HTERT RPE-1 (cell line): ENCODE measurements around the gene MYLK.

Experiments used
- in situ Hi-C: fragments of 300-500 bp; cut with MboI; formaldehyde crosslinking; loops from 4 replicates; pipeline ENCODE4 v1.14.3; 2020; ENCODE audit warnings: low sequenced_read_pairs

MYLK gene

DNA sequence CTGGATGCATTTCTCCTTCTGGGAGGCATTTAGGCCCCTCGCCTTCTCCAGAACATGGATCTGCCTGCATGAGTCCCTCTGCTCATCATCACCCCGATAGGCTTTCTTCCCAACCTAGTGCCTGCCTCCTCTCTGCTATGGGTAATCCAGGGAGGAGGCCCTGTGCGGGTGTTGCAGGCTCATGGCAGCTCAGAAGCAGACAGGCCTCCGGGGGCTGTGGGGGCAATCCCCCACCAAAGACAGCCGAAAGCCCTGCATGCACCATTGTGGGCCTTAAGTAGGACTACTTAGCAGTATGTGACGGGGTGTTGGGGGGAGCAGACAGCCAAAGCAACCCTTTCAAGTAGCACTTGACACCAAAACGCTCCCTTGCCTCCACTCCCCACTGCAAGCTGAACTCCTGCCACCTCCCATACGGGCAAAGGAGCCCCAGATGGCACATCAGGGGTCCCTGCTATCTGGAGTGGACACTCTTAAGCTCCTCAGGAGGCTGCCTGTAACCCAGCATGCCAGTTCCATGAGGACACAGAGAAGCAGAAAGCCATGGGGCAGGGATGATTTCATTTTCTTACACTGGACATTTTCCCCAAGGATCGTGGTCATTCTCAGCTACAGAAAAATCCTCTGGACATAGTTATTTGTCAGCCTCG, 200.5 kb downstream of the MYLK start:
- in situ Hi-C loops = no loop called here

DNA sequence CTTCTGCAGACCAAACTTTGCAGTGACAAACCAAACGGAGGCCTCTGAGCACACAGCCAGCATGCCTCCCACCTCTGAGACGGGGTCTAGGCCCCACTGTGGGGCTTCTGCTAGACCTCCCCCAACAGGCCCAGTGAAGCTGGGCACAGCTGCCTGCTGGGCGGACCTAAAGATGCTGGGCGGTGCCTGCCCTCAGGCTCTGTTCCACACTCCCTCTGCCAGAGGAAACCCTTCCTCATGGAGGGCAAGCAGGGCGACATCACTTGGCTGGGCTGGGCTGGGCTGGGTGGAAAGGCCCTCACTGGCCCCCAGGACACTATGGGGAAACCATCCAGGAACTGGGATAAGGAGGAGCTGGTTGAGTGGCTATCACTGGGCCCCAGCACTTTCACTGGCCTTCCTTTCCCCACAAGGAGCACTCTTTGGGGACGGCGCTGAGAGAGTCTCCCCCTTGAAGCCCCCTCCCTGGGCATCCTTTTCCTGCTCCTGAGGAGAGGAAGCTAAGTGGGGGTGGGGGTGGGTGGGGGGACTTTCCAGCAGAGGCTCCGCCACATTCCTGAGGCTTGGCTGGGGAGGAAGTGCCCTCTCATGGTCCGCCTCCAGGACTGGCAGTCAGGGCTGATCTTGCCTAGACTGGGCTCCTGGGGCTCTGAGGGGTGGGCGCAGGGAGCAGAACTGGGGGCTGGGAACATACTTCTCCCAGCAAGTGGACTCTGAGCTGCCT, 201.2 kb downstream of the MYLK start:
- in situ Hi-C loops = no loop called here

DNA sequence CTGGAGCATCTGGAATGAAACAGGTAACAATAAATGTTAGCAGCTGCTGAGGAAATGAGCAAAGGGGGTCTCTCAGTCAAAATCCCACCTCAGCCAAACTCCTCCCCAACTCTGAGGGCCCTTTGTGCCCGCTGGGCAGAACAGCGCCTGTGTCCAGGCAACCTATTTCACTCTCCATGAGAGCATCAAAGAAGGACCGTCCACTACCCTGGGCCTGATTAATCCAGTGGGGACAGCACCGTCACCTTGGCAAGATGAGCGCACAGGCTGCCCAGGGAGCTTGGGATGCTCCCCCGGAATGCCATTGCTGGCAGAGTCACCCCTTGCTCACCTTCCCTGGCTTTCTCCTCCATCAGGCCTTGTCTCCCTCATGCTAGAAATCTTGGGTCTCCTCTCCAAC, 201.8 kb downstream of the MYLK start:
- in situ Hi-C loops = no loop called here

DNA sequence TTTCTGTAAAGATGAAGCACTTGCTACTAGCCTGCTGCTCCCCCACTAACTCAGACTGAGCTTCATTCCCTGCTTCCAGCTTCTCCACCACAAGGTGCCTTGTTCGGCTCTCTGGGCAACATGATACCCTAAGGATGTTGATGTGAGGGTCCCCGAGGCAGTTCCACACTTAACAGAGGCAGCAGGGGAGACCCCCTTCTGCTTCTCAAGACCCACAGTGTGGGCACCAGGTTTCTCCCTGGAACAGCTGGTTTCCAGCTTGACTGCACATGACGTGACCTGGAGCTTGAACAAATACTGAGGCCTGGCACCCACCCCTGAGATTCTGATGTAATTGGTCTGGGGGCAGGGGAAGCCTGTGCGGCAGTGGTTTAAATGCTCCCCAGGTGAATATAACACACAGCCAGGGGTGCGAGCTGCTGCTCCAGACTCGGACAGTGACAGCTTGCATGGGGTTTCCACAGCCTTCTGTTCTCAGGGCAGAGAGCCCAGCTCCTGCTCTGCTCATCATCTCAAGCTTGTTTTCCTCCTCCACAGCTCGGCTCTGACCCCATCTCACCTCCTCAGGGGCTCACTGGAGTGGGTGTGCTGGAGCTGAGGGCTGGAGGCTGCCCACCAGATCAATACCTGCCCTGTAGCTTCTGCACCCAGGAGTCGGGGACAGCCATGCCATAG, 204.3 kb downstream of the MYLK start:
- in situ Hi-C loops = no loop called here

DNA sequence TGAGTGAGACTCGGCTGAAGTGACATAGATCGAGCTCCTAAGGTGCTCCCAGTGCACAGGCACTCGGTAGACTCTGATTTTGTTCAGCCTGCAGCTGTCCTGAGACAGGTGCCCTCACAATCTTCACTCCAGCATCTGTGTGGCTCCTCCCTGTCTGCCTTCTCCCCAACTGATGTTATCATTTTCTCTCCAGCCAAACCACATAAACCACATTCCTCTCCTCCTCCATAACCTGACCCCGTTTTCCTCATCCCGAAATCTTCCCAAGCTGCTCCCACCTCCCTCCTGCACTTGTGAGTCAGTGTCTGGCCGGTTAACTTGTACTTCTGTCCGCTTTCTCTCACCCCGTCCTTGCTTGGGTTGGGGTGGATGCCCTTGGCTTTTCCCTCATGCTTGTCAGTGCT, 206.0 kb downstream of the MYLK start:
- in situ Hi-C loops = no loop called here

DNA sequence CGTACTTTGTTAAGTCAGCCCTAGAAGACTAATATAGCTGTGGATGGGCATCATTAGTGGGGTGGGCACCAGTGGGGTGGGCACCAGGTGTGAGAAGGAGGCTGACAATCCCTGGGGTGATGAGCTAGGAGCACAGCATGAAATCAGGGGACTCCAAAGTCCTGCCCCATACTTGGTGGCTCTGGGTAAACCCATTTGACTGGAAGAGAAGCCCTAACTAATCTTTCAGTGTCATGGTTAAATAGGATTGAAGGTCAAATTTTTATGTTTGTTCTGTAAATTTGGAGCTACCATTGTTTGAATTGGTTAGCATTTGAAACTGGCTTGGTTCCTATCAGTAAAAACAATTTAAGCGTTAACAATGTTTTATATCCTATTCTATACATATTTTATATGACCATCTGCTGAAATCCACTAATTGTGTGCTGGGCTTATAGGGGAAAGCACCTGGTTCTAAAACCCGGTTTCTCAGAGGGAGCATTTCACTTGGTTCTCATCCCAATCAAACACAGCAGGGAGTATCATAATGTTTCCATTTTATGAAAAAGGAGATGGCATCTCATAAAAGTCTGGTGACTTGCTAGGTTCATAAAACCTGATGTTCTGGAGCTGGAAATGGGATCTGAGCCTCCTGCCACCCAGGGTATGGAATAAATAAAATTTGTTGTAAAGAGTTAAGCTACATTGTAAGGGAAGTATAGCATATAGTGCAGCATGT, 211.5 kb downstream of the MYLK start:
- in situ Hi-C loops = no loop called here

DNA sequence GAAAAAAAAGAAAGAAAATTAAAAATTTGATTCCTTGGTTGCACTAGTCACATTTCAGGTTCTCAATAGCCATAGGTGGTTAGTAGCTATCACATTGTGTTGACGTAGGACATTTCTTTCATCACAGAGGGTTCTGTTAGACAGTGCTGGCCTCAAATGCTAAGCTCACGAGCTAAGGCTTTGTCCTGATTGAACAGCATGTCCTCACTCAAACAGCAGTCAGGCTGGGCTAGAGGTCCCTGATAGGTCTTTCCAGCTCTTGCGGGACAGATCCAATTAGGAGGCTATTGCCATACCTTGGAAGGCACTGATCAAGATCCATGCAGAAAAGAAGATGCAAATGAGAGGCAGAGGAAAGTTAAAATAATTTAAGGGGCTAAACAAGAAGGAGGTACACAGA, 213.4 kb downstream of the MYLK start:
- in situ Hi-C loops = no loop called here

DNA sequence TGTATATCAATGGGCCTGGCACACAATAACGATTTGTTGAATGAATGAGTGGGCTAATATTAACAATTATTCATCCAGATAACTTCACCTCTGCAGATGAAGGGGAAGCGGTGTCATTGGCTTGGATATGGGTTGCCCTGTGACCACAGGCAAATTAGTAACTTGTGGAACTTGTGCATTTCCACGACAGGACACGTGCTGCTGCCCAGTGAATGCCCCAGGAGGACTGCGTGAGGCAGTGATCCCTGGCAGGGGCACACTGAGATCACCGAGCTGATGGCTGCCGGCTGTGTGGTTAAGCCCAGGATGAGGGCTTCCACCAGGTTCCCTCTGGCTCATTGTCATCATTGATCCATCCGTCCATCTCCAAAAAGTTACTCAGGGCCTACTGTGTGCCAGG, 215.2 kb downstream of the MYLK start:
- in situ Hi-C loops = no loop called here

DNA sequence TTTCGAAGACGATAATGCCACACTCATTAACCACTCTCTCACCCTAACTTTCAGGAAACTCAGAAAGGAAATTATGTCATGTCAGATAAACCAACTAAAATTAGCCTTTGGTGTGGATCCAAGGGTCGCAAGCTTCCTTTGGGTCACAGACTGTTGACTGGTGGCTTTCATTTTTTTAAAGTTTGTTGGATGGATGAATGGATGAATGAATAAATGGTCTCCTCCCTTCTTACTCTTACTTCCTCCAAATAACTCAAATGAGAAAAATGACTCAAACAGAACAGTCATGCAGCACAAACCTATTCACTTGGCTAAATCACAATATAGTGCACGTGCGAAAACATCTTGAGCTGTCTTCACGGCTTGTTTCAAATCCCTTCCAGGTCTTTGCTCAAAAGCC, 216.3 kb downstream of the MYLK start:
- in situ Hi-C loops = no loop called here

DNA sequence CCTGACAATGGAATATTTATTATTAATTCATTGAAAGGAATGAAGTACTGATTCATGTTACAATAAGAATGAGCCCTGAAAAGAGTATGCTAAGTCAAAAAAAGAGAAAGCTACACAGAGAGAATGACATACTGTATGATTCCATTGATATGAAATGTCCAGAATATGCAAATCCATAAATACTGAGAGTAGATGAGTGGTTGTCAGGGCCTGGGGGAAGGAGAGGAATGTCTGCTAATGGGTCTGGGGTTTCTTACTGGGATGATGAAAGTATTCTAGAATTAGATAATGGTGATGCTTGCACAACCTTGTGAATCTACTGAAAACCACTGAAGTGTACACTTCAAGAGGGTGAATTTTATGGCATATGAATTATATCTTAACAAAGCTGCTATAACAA, 219.4 kb downstream of the MYLK start:
- in situ Hi-C loops = no loop called here

DNA sequence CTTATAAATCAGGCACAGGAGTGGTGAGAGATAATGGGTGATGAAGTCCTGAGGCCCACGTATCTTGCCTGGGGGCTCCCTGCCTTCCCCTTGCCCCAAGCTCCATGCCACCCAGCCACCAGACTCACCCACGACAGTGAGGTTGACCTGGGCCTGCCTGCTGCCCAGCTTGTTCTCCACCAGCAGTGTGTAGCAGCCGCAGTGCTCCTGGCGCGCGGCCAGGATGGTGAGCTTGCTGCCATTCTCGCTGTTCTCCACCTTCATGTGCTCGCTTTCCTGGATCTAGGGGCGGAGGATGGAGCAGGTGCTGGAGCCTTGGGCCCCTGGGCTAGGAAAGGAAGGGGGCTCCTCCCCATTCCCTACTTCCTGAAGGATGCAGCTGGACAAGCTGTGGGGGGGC, 220.2 kb downstream of the MYLK start:
- in situ Hi-C loops = no loop called here

DNA sequence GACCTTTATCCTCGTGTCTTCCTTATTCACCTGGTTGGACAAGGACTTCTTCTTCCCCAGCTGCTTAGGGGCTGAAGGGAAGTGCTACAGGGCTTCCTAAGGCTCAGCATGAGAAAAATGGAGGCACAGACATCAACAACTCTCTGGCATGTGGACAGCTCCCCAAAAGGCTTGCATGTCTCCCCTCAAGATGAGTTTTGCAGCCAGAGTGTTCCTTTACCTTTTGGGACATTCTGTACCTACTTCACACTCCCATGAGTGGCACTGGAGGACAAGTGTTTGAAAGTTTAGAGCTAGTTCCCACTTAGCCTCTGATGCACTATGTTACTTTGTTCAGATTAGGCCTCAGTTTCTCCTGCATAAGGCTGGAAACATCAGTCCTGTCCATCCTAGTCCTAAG, 222.2 kb downstream of the MYLK start:
- in situ Hi-C loops = no loop called here

DNA sequence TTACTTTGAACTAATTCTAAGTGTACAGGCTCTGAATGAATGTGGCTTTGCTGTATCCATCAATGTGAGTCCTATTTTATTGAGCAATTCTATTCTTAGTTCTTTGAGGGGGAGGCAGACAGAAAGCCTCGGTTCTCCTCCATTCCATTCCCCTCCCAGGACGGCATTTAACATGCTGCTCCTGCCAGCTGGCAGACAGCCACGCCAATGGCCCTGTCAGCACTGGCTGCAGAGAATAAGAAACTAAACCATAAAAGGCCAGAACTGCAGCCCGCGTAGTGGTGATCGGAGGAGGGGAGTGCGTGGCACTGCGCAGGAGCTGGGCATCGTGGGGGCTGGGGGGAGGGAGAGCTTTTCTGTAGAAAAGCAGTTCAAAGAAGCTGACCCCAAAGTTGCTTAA, 223.2 kb downstream of the MYLK start:
- in situ Hi-C loops = no loop called here

DNA sequence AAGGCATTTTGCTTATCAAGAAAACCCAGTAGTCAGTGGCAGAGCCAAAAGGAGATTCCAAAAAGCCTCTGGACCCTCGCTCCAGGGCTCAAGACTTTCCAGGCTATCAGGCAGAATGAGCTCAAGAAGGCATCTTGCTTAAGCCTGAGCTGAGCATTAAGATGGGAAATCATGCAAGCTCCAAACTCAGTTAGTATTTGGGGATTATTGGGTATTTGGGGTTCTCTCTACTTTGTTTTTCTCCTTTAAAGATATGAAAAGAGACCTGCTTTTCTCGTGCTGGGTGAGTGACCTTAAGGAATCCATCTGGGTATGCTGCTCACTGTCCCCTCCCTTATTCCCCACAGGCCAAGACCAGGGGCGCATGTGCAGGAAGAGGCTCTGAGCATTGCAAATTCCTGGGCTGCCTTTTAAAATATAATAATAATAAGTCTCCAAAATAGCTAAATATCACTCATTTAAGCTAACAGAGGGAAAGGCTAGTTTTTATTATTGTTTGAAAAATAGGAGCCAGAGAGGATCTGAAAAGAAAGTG, 223.9 kb downstream of the MYLK start:
- in situ Hi-C loops = no loop called here

DNA sequence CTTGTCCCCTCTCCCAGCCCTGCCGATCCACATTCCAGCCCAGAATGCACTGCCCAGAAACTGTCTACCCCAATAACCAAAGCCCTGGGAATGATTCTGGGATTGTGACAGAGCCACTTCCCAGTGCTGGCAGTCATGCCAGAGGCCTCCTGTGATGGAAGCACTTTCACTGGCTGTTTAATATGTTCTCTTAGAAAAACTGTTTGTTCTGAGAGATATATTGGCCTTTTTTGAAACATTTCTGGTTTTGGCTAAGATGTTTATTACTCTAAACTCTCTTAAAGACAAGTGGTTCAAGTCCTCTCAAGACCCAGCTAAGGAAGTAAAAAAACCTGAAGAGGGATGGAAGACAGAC, 225.3 kb downstream of the MYLK start:
- in situ Hi-C loops = no loop called here

DNA sequence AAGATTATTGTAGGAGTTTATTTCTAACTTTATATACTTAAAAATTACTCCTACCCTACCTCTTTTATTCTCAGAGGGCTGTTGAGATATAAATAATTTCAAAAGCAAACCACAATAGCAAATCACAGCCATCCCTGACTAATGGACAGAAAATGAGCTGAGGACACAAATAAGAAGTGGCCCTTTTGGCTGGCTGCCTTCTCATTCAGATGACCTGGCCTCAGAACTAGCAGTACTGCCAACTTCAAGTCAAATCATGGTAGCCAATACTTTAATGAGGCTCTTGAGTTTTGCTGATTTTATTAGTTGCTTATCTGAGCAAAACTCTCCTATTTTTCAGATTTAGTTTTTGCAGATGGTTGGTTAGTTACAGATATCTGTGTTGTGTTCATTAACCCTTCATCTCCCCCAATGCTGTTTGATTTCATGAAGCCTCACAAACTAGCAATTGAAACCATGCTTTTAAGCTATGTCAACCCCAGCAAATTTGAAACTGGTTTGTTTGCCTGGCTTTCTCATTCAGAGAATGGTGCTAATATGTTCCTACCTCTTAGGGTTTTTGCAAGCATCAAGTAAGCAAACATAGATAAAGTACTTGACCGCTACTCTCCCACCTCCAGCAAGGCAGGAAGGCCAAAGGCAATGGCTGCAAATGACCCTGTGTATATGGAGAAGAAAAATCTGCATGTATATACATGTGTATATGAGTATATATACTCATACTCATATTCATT, 225.8 kb downstream of the MYLK start:
- in situ Hi-C loops = no loop called here

DNA sequence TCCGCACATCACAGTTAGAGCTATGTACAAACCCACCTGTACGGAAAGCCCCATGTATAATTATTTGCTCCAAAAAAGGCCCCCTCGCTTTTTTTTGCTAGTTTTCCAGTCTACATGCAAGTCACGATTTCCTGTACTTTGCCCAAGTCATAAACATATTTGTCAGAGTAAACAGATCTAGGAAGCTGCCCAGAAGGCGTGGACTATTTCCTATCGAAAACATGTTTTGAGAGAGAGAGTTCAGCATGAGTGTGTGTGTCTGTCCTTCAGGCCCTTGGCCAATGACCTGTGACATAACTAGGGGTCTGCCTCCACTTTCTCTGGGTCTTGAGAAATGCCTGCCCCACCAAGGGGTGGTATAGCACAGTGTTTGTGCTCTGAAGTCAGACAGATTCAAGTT, 226.6 kb downstream of the MYLK start:
- in situ Hi-C loops = no loop called here

DNA sequence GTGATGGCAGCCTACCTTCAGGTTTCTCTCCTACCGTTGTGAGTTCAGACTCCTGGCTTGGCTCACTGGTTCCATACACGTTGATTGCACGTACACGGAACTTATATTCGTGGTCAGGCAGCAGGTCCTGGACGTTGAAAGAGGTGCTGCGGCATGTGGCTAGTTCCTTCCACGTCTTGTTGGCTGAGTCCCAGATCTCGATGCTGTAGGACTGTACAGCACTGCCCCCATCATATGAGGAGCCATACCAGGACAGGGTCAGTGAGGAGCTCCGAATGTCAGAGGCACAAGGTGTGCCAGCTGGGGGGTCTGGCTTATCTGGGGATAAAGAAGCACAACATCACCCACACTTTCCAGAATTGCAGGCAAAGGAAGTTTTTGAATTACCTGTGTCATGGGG, 227.0 kb downstream of the MYLK start:
- in situ Hi-C loops = no loop called here

DNA sequence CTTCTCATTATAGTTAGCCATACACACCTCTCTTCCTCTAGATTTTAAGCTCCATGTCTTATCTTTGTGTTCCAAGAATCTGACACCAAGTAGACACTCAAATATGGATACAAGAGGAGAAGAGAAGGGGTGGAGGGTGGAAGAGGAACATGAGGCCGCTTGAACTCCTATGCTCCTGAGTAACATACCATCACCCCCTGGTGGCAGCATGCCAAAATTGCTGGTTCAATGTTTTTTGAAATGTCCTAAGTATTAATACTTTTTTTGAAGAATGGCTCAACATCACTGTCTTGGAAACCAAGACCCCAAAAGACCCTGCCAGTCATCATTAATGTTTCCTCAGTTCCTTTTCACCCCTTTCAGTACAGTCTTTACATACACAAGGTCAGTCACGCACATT, 227.4 kb downstream of the MYLK start:
- in situ Hi-C loops = no loop called here

DNA sequence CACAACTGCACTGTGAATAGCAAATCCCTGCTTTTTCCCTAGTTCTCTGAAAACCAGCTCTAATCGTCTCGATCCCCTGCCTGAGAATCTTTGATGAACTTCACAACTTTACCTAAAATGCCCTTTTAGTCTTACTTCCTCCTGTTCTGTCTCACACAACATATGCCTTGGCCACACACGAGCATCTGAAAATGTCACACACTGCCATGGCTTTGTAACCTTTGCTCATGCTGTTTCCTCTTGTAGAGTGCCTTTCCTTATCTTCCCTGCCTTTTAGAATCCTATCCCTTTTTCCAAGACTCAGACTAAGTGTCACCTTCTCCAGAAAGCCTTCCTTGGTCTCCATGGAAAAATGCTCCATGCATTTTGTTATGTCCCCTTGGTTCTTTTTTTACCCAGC, 227.9 kb downstream of the MYLK start:
- in situ Hi-C loops = no loop called here

DNA sequence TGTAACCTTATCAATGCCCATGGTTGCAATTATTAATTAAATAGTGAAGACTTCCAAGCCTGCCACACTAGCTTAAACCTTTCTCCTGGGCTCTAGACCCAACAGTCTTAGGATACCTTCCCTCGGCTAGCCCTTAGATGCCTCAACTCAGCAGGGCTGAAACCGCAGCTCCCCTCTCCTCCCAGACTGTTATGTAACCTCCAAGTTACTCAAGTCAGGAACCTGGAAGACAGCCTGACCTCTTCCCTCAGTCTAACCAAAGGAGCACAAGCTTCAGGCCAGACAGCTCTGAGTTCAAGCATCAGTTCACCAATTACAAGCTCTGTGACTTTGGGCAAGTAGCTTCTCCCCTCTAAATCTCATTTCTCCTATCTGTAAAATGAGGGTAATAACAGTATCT, 228.7 kb downstream of the MYLK start:
- in situ Hi-C loops = no loop called here
